HEK293 (cell line): ENCODE data around the gene GPRC5B.

Experiments used
- CTCF ChIA-PET: fragments of 350-600 bp; formaldehyde crosslinking; extraction: SDS; loops from one replicate; lab custom pipeline; 2021; ENCODE audit warnings: antibody characterized with exemption; lab: Yijun Ruan, JAX
- POLR2A ChIA-PET: fragments of 300-600 bp; formaldehyde crosslinking; extraction: SDS; loops from one replicate; lab custom pipeline; 2020; ENCODE audit warnings: antibody characterized with exemption, inconsistent platforms; lab: Yijun Ruan, JAX
- H3K27ac ChIP-seq: fragments of 200-500 bp; sonication (Bioruptor generic); 2 replicates; pipeline ENCODE4 v1.5.1; 2014; ENCODE audit warnings: low read depth, low read length, control low read depth, inconsistent platforms; ENCODE audit errors: extremely low read depth
- H3K36me3 ChIP-seq, 2 experiments: fragments of 200-500 bp in 1 of 2; sonication (Bioruptor generic) in 1 of 2; 1 replicate in 1 of 2; 2 replicates in 1 of 2; pipeline ENCODE4 v1.5.1; 2014 to 2017; ENCODE audit warnings: inconsistent platforms in 2 of 2, low read length in 2 of 2; ENCODE audit not compliant: control insufficient read depth in 2 of 2, insufficient read depth in 1 of 2
- H3K4me1 ChIP-seq: fragments of 200-500 bp; sonication (Bioruptor generic); 2 replicates; pipeline ENCODE4 v1.5.1; 2014; ENCODE audit warnings: mild to moderate bottlenecking, low read length, inconsistent platforms; ENCODE audit not compliant: control insufficient read depth, insufficient read depth
- H3K4me3 ChIP-seq: 2 replicates; pipeline ENCODE4 v1.5.1; 2011; ENCODE audit warnings: low read depth, mild to moderate bottlenecking, control low read depth, low read length, moderate library complexity
- H3K9me3 ChIP-seq: fragments of 200-500 bp; sonication (Bioruptor generic); 2 replicates; pipeline ENCODE4 v1.5.1; 2014; ENCODE audit warnings: low read depth, low read length, inconsistent platforms; ENCODE audit not compliant: control insufficient read depth, insufficient read depth
- GLIS1 ChIP-seq: fragments of 450-650 bp; formaldehyde crosslinking; IDR thresholded peaks from 2 replicates; pipeline ENCODE4 v1.5.1; 2016; ENCODE audit warnings: missing biosample characterization, missing genetic modification characterization
- MEIS1 ChIP-seq: sonication (generic); formaldehyde crosslinking; IDR thresholded peaks from 2 replicates; pipeline ENCODE4 v1.8.1; 2022; ENCODE audit warnings: missing genetic modification reagents, mild to moderate bottlenecking, borderline replicate concordance
- OSR2 ChIP-seq: fragments of 450-650 bp; formaldehyde crosslinking; IDR thresholded peaks from 2 replicates; pipeline ENCODE4 v1.5.1; 2016; ENCODE audit warnings: missing biosample characterization, missing genetic modification characterization
- PRDM1 ChIP-seq: fragments of 450-650 bp; formaldehyde crosslinking; IDR thresholded peaks from 2 replicates; pipeline ENCODE4; 2016; ENCODE audit warnings: missing biosample characterization, missing genetic modification characterization
- RBAK ChIP-seq: fragments of 450-650 bp; formaldehyde crosslinking; IDR thresholded peaks from 2 replicates; pipeline ENCODE4 v1.5.1; 2016; ENCODE audit warnings: missing biosample characterization, missing genetic modification characterization
- YY2 ChIP-seq: fragments of 450-650 bp; formaldehyde crosslinking; IDR thresholded peaks from 2 replicates; pipeline ENCODE4 v1.5.1; 2016; ENCODE audit warnings: missing biosample characterization, missing genetic modification characterization
- ZNF175 ChIP-seq: fragments of 450-650 bp; formaldehyde crosslinking; IDR thresholded peaks from 2 replicates; pipeline ENCODE4 v1.5.1; 2016; ENCODE audit warnings: missing biosample characterization, missing genetic modification characterization
- ZNF214 ChIP-seq: fragments of 450-650 bp; formaldehyde crosslinking; IDR thresholded peaks from 2 replicates; pipeline ENCODE4 v1.5.1; 2017; ENCODE audit warnings: missing biosample characterization, mild to moderate bottlenecking, missing genetic modification characterization, borderline replicate concordance
- ZNF266 ChIP-seq: fragments of 450-650 bp; formaldehyde crosslinking; IDR thresholded peaks from 2 replicates; pipeline ENCODE4 v1.5.1; 2016; ENCODE audit warnings: missing biosample characterization, missing genetic modification characterization, low read depth
- ZNF335 ChIP-seq: fragments of 450-650 bp; formaldehyde crosslinking; conservative IDR thresholded peaks from 2 replicates; pipeline ENCODE4 v1.5.1; 2016; ENCODE audit warnings: missing biosample characterization, missing genetic modification characterization
- ZNF341 ChIP-seq: fragments of 450-650 bp; formaldehyde crosslinking; IDR thresholded peaks from 2 replicates; pipeline ENCODE4; 2016; ENCODE audit warnings: low read depth, missing biosample characterization, missing genetic modification characterization
- ZNF501 ChIP-seq: fragments of 450-650 bp; formaldehyde crosslinking; IDR thresholded peaks from 2 replicates; pipeline ENCODE4 v1.5.1; 2016; ENCODE audit warnings: missing biosample characterization, missing genetic modification characterization
- ZNF549 ChIP-seq: fragments of 450-650 bp; IDR thresholded peaks from 2 replicates; pipeline ENCODE4 v1.5.1; 2018; ENCODE audit warnings: missing biosample characterization, missing genetic modification characterization, mild to moderate bottlenecking, inconsistent platforms, moderate library complexity
- ZNF600 ChIP-seq: fragments of 450-650 bp; formaldehyde crosslinking; IDR thresholded peaks from 2 replicates; pipeline ENCODE4 v1.5.1; 2016; ENCODE audit warnings: missing biosample characterization, missing genetic modification characterization
- ZNF660 ChIP-seq: fragments of 450-650 bp; IDR thresholded peaks from 2 replicates; pipeline ENCODE4 v1.5.1; 2018; ENCODE audit warnings: missing biosample characterization, mild to moderate bottlenecking, missing genetic modification characterization
- ZNF792 ChIP-seq: fragments of 450-650 bp; formaldehyde crosslinking; IDR thresholded peaks from 2 replicates; pipeline ENCODE4 v1.5.1; 2016; ENCODE audit warnings: missing biosample characterization, missing genetic modification characterization
- TF ChIP-seq, protein P1 (sequence below): sonication (generic); formaldehyde crosslinking; IDR thresholded peaks from 2 replicates; pipeline ENCODE4 v1.8.1; 2022; ENCODE audit warnings: mild to moderate bottlenecking, moderate library complexity, missing genetic modification reagents
- TF ChIP-seq, protein P2 (sequence below): fragments of 450-650 bp; formaldehyde crosslinking; IDR thresholded peaks from 2 replicates; pipeline ENCODE4 v1.5.1; 2016; ENCODE audit warnings: missing biosample characterization, missing genetic modification characterization, borderline replicate concordance
- TF ChIP-seq, protein P3 (sequence below): fragments of 450-650 bp; formaldehyde crosslinking; IDR thresholded peaks from 2 replicates; pipeline ENCODE4 v1.5.1; 2016; ENCODE audit warnings: missing biosample characterization, missing genetic modification characterization

GPRC5B gene

DNA sequence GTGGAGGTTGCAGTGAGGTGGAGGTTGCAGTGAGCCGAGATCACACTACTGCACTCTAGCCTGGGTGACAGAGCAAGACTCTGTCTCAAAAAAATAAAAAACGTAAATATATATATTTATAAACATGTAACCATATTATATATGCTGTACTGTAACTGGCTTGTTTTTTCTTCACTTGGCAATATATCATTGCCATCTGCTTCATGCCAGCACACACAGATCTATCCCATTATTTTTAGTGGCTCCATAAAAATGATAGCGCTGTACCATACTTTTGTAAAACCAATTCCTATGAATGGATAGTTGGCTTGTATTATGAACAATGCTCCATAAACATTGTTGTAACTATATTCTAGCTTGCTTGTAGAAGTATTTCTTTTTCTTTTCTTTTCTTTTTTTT is 49.5 kb downstream of the GPRC5B start:
- H3K36me3 ChIP-seq = no peaks in the 10 kb centered on the region
- ChIA-PET POLR2A (interaction anchor here (0.8 kb wide), 1 partner anchor 12 kb away, joined by 4 read pairs; no protein-coding TSS in a partner anchor), CTCF (interaction anchor here (0.7 kb wide), 1 partner anchor 9 kb away, joined by 3 read pairs; no protein-coding TSS in a partner anchor)
- no peak for TF ChIP-seq ZNF266
- TF ChIP-seq RBAK (tag by site-specific recombination) = no peak
- TF ChIP-seq OSR2 = no peak
- no peak for TF ChIP-seq ZNF792
- TF ChIP-seq YY2 = no peak
- no peak for TF ChIP-seq GLIS1 (tag by site-specific recombination)
- TF ChIP-seq ZNF341 (tag by site-specific recombination) = no peak
- TF ChIP-seq, protein P1, sequence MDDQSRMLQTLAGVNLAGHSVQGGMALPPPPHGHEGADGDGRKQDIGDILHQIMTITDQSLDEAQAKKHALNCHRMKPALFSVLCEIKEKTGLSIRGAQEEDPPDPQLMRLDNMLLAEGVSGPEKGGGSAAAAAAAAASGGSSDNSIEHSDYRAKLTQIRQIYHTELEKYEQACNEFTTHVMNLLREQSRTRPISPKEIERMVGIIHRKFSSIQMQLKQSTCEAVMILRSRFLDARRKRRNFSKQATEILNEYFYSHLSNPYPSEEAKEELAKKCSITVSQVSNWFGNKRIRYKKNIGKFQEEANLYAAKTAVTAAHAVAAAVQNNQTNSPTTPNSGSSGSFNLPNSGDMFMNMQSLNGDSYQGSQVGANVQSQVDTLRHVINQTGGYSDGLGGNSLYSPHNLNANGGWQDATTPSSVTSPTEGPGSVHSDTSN (CRISPR knock-in tag) = no peak
- no peak for TF ChIP-seq ZNF335
- H3K27ac ChIP-seq = no peak overlapping the region
- no peaks in the 10 kb centered on the region for H3K9me3 ChIP-seq
- no peaks in the 10 kb centered on the region for H3K4me1 ChIP-seq
- no peak overlapping the region for H3K4me3 ChIP-seq

DNA sequence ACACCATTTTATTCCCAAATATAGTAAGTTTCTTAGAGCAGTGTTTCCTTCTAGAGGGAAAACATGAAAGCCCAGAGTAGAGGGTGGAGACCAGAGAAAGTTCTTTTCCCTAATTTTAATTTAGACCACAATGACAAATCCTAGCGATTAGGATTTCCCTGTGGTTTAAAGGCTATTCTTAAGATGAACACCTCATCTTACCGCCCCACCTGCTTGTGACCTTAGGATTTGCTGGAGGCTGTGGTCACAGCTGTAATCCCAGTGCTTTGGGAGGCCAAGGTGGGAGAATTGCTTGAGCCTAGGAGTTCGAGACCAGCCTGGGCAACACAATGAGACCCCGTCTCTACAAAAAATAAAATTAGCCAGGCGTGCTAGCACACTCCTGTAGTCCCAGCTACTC is 51.1 kb downstream of the GPRC5B start:
- H3K4me3 ChIP-seq = no peak overlapping the region
- CTCF ChIA-PET = no interaction called here
- POLR2A ChIA-PET = no interaction called here
- no peak overlapping the region for H3K27ac ChIP-seq
- no peak for TF ChIP-seq PRDM1
- H3K4me1 ChIP-seq = no peaks in the 10 kb centered on the region
- no peaks in the 10 kb centered on the region for H3K36me3 ChIP-seq
- no peaks in the 10 kb centered on the region for H3K9me3 ChIP-seq

DNA sequence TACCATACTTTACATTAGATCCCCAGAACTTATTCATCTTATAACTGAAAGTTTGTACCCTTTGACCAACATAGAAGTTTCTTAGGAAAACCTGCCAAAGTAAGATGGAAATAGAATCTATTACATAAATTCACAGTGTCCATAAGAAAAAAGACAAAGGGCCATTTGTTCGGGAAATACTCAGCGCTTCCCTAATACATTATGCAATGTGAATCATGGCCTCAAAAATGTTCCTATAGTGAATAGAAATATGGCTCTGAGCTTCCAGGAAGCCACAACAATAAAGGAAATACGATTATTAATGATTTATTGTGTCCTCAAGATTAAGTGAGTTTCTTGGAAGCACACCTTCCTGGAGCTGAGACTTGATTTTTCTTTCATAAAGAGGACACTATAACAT is 51.5 kb downstream of the GPRC5B start:
- POLR2A ChIA-PET = no interaction called here
- Histone ChIP-seq H3K27ac (no peak overlapping the region), H3K4me3 (no peak overlapping the region), H3K4me1 (no peaks in the 10 kb centered on the region)
- TF ChIP-seq, protein P2, sequence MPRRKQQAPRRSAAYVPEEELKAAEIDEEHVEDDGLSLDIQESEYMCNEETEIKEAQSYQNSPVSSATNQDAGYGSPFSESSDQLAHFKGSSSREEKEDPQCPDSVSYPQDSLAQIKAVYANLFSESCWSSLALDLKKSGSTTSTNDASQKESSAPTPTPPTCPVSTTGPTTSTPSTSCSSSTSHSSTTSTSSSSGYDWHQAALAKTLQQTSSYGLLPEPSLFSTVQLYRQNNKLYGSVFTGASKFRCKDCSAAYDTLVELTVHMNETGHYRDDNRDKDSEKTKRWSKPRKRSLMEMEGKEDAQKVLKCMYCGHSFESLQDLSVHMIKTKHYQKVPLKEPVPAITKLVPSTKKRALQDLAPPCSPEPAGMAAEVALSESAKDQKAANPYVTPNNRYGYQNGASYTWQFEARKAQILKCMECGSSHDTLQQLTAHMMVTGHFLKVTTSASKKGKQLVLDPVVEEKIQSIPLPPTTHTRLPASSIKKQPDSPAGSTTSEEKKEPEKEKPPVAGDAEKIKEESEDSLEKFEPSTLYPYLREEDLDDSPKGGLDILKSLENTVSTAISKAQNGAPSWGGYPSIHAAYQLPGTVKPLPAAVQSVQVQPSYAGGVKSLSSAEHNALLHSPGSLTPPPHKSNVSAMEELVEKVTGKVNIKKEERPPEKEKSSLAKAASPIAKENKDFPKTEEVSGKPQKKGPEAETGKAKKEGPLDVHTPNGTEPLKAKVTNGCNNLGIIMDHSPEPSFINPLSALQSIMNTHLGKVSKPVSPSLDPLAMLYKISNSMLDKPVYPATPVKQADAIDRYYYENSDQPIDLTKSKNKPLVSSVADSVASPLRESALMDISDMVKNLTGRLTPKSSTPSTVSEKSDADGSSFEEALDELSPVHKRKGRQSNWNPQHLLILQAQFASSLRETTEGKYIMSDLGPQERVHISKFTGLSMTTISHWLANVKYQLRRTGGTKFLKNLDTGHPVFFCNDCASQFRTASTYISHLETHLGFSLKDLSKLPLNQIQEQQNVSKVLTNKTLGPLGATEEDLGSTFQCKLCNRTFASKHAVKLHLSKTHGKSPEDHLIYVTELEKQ = no peak
- no peak for TF ChIP-seq ZNF501
- no peak for TF ChIP-seq ZNF175 (tag by site-specific recombination)
- no peak for TF ChIP-seq ZNF660 (tag by site-specific recombination)
- no peak for TF ChIP-seq ZNF549 (tag by site-specific recombination)
- TF ChIP-seq, all 188 proteins: peak for 0
- H3K36me3 ChIP-seq = no peaks in the 10 kb centered on the region
- H3K9me3 ChIP-seq = no peaks in the 10 kb centered on the region
- CTCF ChIA-PET = no interaction called here

DNA sequence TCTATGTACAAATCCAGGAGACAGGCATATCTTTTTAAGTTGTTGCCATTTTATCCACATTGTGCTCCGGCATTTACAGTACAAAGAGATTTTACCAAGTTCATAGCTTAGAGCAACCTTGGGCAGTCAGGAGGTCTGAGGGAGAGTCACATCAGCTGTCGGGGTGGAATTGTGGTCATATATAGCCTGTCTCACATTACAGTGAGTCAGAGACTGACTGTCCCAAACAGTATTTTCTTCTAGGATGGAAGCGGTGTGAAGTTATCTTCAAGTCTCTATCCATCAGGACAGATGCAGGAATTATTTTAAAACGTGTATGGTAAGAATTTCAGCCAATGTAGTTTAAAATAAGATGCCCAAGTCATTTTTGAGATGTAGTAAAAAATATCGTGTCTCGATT is 53.0 kb downstream of the GPRC5B start:
- ChIA-PET CTCF (interaction anchor here (0.6 to 1.7 kb wide), 2 partner anchors 9 to 1826 kb away, joined by 3 to 6 read pairs; no protein-coding TSS in a partner anchor), POLR2A (no interaction called here)
- TF ChIP-seq, protein P3, sequence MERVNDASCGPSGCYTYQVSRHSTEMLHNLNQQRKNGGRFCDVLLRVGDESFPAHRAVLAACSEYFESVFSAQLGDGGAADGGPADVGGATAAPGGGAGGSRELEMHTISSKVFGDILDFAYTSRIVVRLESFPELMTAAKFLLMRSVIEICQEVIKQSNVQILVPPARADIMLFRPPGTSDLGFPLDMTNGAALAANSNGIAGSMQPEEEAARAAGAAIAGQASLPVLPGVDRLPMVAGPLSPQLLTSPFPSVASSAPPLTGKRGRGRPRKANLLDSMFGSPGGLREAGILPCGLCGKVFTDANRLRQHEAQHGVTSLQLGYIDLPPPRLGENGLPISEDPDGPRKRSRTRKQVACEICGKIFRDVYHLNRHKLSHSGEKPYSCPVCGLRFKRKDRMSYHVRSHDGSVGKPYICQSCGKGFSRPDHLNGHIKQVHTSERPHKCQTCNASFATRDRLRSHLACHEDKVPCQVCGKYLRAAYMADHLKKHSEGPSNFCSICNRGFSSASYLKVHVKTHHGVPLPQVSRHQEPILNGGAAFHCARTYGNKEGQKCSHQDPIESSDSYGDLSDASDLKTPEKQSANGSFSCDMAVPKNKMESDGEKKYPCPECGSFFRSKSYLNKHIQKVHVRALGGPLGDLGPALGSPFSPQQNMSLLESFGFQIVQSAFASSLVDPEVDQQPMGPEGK (tag by site-specific recombination) = no peak
- TF ChIP-seq ZNF600 (tag by site-specific recombination) (peak; percentile 84), MEIS1 (CRISPR knock-in tag) (no peak), ZNF214 (tag by site-specific recombination) (no peak), OSR2 (no peak)
- no peaks in the 10 kb centered on the region for H3K9me3 ChIP-seq
- H3K36me3 ChIP-seq = no peaks in the 10 kb centered on the region
- no peak overlapping the region for H3K27ac ChIP-seq
- H3K4me1 ChIP-seq = no peaks in the 10 kb centered on the region
- no peak overlapping the region for H3K4me3 ChIP-seq
